Suprapubic skin (tissue), 4 donors: Measurements from ENCODE around the gene PCDHGA2. TPM values are rescaled to one million over a fixed set of nuclear protein-coding genes. Genes with fewer than 3 reads are reported as not detected.

Experiments
- DNase-seq, 2 donors: peaks; one replicate each; pipeline ENCODE4 v3.0.0-alpha.2; 2019; ENCODE audit warnings: low spot score in 2 of 2
- H3K27ac ChIP-seq: fragments of 200-600 bp; sonication (generic); one replicate; pipeline ENCODE4 v1.5.1; 2019
- H3K27me3 ChIP-seq: fragments of 200-600 bp; sonication (generic); one replicate; pipeline ENCODE4 v1.5.1; 2019
- H3K36me3 ChIP-seq: fragments of 200-600 bp; sonication (generic); one replicate; pipeline ENCODE4 v1.5.1; 2019
- H3K4me1 ChIP-seq: fragments of 200-600 bp; sonication (generic); one replicate; pipeline ENCODE4 v1.5.1; 2019
- H3K4me3 ChIP-seq: fragments of 200-600 bp; sonication (generic); one replicate; pipeline ENCODE4 v1.5.1; 2019; ENCODE audit warnings: mild to moderate bottlenecking
- H3K9me3 ChIP-seq: fragments of 200-600 bp; sonication (generic); one replicate; pipeline ENCODE4 v1.5.1; 2019
- EP300 ChIP-seq: sonication (generic); formaldehyde crosslinking; IDR thresholded peaks from one replicate; pipeline ENCODE4 v1.6.1; 2017; ENCODE audit warnings: antibody characterized with exemption
- POLR2A ChIP-seq, 2 donors: fragments of 450-650 bp; IDR thresholded peaks; one replicate each; pipeline ENCODE4 v1.6.1; 2017; ENCODE audit warnings: antibody characterized with exemption in 2 of 2, mild to moderate bottlenecking in 2 of 2, moderate library complexity in 2 of 2
- POLR2AphosphoS5 ChIP-seq, 3 donors: sonication (generic); formaldehyde crosslinking; IDR thresholded peaks; one replicate each; pipeline ENCODE4 v1.6.1; 2017; ENCODE audit warnings: antibody characterized with exemption in 3 of 3
- WGBS: methylation state at CpG from one replicate; pipeline ENCODE4 v1.1.5; 2018; 5-methylcytosine and 5-hydroxymethylcytosine counted together
- total RNA-seq, 4 donors: library from RNA; depleted of rRNA; stranded (reverse); fragments of >200 nt; gene quantifications; one replicate each; pipeline ENCODE4 v1.1.0, GENCODE V29; 2016
- TF ChIP-seq, protein P1 (sequence below), 2 donors: fragments of 200-600 bp in 1 of 2; fragments of 450-650 bp in 1 of 2; sonication (generic) in 1 of 2; IDR thresholded peaks; one replicate each; pipeline ENCODE4 v1.5.1; 2016 to 2019; ENCODE audit warnings: antibody characterized with exemption in 2 of 2, mild to moderate bottlenecking in 1 of 2, moderate library complexity in 1 of 2

Gene PCDHGA2
- total RNA-seq, 4 donors from 2014 or later = 2.0 to 3.4 (median 2.9) TPM

DNA sequence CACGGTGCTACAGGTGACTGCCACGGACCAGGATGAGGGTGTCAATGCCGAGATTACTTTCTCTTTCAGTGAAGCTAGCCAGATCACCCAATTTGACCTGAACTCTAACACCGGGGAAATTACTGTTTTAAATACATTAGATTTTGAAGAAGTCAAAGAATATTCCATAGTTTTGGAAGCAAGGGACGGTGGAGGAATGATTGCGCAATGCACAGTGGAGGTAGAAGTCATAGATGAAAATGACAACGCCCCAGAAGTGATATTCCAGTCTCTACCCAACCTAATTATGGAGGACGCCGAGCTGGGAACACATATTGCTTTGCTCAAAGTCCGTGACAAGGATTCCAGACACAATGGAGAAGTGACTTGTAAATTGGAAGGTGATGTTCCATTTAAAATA lies 50.1 kb downstream of the PCDHGA2 start:
- H3K9me3 ChIP-seq = peaks cover 73% of the 10 kb centered on the region
- TF ChIP-seq POLR2A (IDR thresholded peaks at IDR 0.05) (no peak), EP300 (no peak), POLR2AphosphoS5 (IDR thresholded peaks at IDR 0.05) (no peak)
- TF ChIP-seq, protein P1, sequence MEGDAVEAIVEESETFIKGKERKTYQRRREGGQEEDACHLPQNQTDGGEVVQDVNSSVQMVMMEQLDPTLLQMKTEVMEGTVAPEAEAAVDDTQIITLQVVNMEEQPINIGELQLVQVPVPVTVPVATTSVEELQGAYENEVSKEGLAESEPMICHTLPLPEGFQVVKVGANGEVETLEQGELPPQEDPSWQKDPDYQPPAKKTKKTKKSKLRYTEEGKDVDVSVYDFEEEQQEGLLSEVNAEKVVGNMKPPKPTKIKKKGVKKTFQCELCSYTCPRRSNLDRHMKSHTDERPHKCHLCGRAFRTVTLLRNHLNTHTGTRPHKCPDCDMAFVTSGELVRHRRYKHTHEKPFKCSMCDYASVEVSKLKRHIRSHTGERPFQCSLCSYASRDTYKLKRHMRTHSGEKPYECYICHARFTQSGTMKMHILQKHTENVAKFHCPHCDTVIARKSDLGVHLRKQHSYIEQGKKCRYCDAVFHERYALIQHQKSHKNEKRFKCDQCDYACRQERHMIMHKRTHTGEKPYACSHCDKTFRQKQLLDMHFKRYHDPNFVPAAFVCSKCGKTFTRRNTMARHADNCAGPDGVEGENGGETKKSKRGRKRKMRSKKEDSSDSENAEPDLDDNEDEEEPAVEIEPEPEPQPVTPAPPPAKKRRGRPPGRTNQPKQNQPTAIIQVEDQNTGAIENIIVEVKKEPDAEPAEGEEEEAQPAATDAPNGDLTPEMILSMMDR (IDR thresholded peaks at IDR 0.05) = no peak
- no peaks in the 10 kb centered on the region for H3K4me1 ChIP-seq
- DNase-seq = no peak
- WGBS = 46% methylated on average over 10 of the region's 10 CpGs
- H3K36me3 ChIP-seq = no peaks in the 10 kb centered on the region
- peaks cover 9% of the 10 kb centered on the region for H3K27me3 ChIP-seq
- H3K4me3 ChIP-seq = no peak overlapping the region
- no peak overlapping the region for H3K27ac ChIP-seq

DNA sequence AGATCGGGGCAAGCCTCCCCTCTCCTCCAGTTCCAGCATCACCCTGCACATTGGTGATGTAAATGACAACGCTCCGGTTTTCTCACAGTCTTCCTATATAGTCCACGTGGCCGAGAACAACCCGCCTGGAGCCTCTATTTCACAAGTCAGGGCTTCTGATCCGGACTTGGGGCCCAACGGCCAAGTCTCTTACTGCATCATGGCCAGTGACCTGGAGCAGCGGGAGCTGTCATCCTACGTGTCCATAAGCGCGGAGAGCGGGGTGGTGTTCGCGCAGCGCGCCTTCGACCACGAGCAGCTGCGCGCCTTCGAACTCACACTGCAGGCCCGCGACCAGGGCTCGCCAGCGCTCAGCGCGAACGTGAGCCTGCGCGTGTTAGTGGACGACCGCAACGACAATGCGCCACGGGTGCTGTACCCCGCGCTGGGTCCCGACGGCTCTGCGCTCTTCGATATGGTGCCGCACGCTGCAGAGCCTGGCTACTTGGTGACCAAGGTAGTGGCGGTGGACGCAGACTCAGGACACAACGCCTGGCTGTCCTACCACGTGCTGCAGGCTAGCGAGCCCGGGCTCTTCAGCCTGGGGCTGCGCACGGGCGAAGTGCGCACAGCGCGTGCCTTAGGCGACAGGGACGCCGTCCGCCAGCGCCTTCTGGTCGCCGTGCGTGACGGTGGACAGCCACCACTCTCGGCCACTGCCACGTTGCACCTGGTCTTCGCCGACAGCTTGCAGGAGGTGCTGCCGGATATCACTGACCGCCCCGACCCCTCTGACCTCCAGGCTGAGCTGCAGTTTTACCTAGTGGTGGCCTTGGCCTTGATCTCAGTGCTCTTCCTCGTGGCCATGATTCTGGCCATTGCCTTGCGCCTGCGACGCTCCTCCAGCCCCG lies 50.8 kb downstream of the PCDHGA2 start:
- Histone ChIP-seq H3K27ac (no peak overlapping the region), H3K4me1 (no peaks in the 10 kb centered on the region), H3K4me3 (no peak overlapping the region), H3K27me3 (peaks cover 9% of the 10 kb centered on the region), H3K36me3 (no peaks in the 10 kb centered on the region), H3K9me3 (peaks cover 73% of the 10 kb centered on the region)
- DNase-seq = no peak
- WGBS = 38% methylated on average over 46 of the region's 77 CpGs
- TF ChIP-seq, protein P1 (IDR thresholded peaks at IDR 0.05) = no peak
- no peak for TF ChIP-seq EP300

DNA sequence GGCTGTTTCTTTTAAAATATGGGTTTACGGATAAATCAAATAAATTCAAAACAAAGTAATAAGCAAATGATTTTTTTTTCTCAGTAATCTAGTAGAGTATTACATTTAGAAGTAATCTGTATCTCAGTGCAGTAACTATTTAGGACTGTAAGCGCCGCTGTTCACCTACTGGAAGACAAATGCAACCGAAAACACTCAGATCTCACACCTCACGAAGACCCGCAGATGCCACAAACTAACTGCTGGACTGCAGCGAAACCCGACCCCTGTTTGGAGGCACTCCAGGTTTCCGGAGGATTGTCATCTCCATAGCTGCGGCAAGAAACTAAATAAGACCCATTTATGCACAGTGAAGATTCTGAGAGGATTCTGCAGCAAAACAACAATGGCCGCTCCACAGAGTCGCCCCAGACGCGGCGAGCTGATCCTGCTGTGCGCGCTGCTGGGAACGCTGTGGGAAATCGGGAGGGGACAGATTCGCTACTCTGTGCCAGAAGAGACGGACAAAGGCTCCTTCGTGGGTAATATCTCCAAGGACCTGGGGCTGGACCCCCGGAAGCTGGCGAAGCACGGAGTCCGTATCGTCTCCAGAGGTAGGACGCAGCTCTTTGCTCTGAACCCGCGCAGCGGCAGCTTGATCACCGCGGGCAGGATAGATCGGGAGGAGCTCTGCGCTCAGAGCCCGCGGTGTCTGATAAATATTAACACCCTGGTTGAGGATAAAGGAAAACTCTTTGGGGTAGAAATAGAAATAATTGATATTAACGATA lies 54.1 kb downstream of the PCDHGA2 start, which contains the start of gene PCDHGA8:
Gene PCDHGA8 (plus strand): TSS at position 205 of the 770 bp plus-strand sequence. CDS start 181 bp downstream, at position 386.
- 40% methylated on average over 28 of the region's 38 CpGs for WGBS
- Histone ChIP-seq H3K4me3 (no peak within 1 kb of the TSS), H3K36me3 (no peaks in the 10 kb centered on the region), H3K27me3 (peaks cover 9% of the 10 kb centered on the region), H3K9me3 (peaks cover 73% of the 10 kb centered on the region), H3K4me1 (no peaks in the 10 kb centered on the region), H3K27ac (no peak within 1 kb of the TSS)
- DNase-seq = no peak
- TF ChIP-seq, protein P1 (IDR thresholded peaks at IDR 0.05) = no peak
- TF ChIP-seq EP300 = no peak

Other genes with a start within 250 kb of the PCDHGA2 start
- gene PCDHB2, start 244.1 kb upstream of the PCDHGA2 start, total RNA-seq = 1 to 10 TPM; 2.2 to 5.4 (median 4.2) TPM
- 1 to 10 TPM; 1.1 to 2.5 (median 2.0) TPM for gene PCDHB3, start 238.3 kb upstream of the PCDHGA2 start, total RNA-seq
- gene PCDHB4, start 216.9 kb upstream of the PCDHGA2 start, total RNA-seq = 1 to 10 TPM; 1.8 to 5.6 (median 2.0) TPM
- 1 to 10 TPM in 2 of 4 donors, under 1 TPM in 2; 0.72 to 6.2 (median 1.9) TPM for gene PCDHB5, start 203.6 kb upstream of the PCDHGA2 start, total RNA-seq
- gene PCDHB6, start 188.7 kb upstream of the PCDHGA2 start, total RNA-seq = 1 to 10 TPM in 2 of 4 donors, under 1 TPM in 1, not detected in 1; 0.76 to 2.2 (median 1.7) TPM
- gene PCDHB7, start 166.1 kb upstream of the PCDHGA2 start, total RNA-seq = 1 to 10 TPM in 1 of 4 donors, under 1 TPM in 3; 0.49 to 1.2 (median 0.78) TPM
- under 1 TPM in 3 of 4 donors, not detected in 1; 0.62 to 0.93 (median 0.68) TPM for gene PCDHB8, start 161.0 kb upstream of the PCDHGA2 start, total RNA-seq
- 1 to 10 TPM; 2.9 to 4.8 (median 3.2) TPM for gene PCDHB16, start 156.4 kb upstream of the PCDHGA2 start, total RNA-seq
- 1 to 10 TPM; 1.1 to 3.2 (median 2.5) TPM for gene PCDHB9, start 151.6 kb upstream of the PCDHGA2 start, total RNA-seq
- 1 to 10 TPM in 3 of 4 donors, under 1 TPM in 1; 0.60 to 1.4 (median 1.2) TPM for gene PCDHB10, start 146.4 kb upstream of the PCDHGA2 start, total RNA-seq
- 1 to 10 TPM in 3 of 4 donors, under 1 TPM in 1; 0.98 to 2.8 (median 1.2) TPM for gene PCDHB11, start 139.1 kb upstream of the PCDHGA2 start, total RNA-seq
- 1 to 10 TPM in 1 of 4 donors, under 1 TPM in 3; 0.83 to 2.2 (median 0.95) TPM for gene PCDHB12, start 130.0 kb upstream of the PCDHGA2 start, total RNA-seq
- gene PCDHB13, start 124.8 kb upstream of the PCDHGA2 start, total RNA-seq = 1 to 10 TPM; 5.9 to 10.0 (median 6.2) TPM
- 1 to 10 TPM; 2.5 to 6.5 (median 6.0) TPM for gene PCDHB14, start 115.4 kb upstream of the PCDHGA2 start, total RNA-seq
- 1 to 10 TPM in 3 of 4 donors, under 1 TPM in 1; 0.68 to 2.3 (median 1.6) TPM for gene PCDHB15, start 93.4 kb upstream of the PCDHGA2 start, total RNA-seq
- gene SLC25A2, start 34.7 kb upstream of the PCDHGA2 start, total RNA-seq = 1 to 10 TPM in 2 of 4 donors, under 1 TPM in 2; 0.57 to 4.5 (median 0.99) TPM
- 10 to 100 TPM; 47.3 to 70.3 (median 62.7) TPM for gene TAF7, start 18.0 kb upstream of the PCDHGA2 start, total RNA-seq
- gene PCDHGA1, start 8.2 kb upstream of the PCDHGA2 start, total RNA-seq = under 1 TPM; 0.26 to 0.38 (median 0.33) TPM
- gene PCDHGA3, start 5.1 kb downstream of the PCDHGA2 start, total RNA-seq = 1 to 10 TPM; 1.3 to 2.3 (median 1.7) TPM
- 1 to 10 TPM; 1.2 to 4.3 (median 2.8) TPM for gene PCDHGB1, start 11.3 kb downstream of the PCDHGA2 start, total RNA-seq
- 1 to 10 TPM; 2.0 to 5.6 (median 3.2) TPM for gene PCDHGA4, start 16.3 kb downstream of the PCDHGA2 start, total RNA-seq
- 1 to 10 TPM; 2.6 to 6.5 (median 3.8) TPM for gene PCDHGB2, start 21.2 kb downstream of the PCDHGA2 start, total RNA-seq
- 1 to 10 TPM; 1.5 to 4.0 (median 2.7) TPM for gene PCDHGA5, start 25.4 kb downstream of the PCDHGA2 start, total RNA-seq
- gene PCDHGB3, start 31.5 kb downstream of the PCDHGA2 start, total RNA-seq = 1 to 10 TPM; 4.3 to 9.7 (median 7.5) TPM
- gene PCDHGA6, start 35.1 kb downstream of the PCDHGA2 start, total RNA-seq = 1 to 10 TPM; 3.3 to 7.3 (median 5.3) TPM
- 1 to 10 TPM; 2.7 to 5.6 (median 4.5) TPM for gene PCDHGA7, start 44.0 kb downstream of the PCDHGA2 start, total RNA-seq
- gene PCDHGB4, start 48.9 kb downstream of the PCDHGA2 start, total RNA-seq = 10 to 100 TPM in 1 of 4 donors, 1 to 10 TPM in 3; 4.1 to 10.3 (median 7.2) TPM
- 1 to 10 TPM; 1.1 to 5.1 (median 2.1) TPM for gene PCDHGA8, start 53.9 kb downstream of the PCDHGA2 start, total RNA-seq
- gene PCDHGB5, start 59.2 kb downstream of the PCDHGA2 start, total RNA-seq = 10 to 100 TPM; 13.3 to 27.4 (median 15.3) TPM
- gene PCDHGA9, start 64.0 kb downstream of the PCDHGA2 start, total RNA-seq = 10 to 100 TPM in 1 of 4 donors, 1 to 10 TPM in 3; 4.9 to 20.8 (median 7.9) TPM
- gene PCDHGB6, start 69.3 kb downstream of the PCDHGA2 start, total RNA-seq = 10 to 100 TPM in 1 of 4 donors, 1 to 10 TPM in 3; 4.5 to 13.8 (median 8.2) TPM
- 10 to 100 TPM in 2 of 4 donors, 1 to 10 TPM in 2; 7.0 to 23.6 (median 10.3) TPM for gene PCDHGA10, start 74.2 kb downstream of the PCDHGA2 start, total RNA-seq
- 10 to 100 TPM in 2 of 4 donors, 1 to 10 TPM in 2; 9.2 to 18.3 (median 9.9) TPM for gene PCDHGB7, start 78.9 kb downstream of the PCDHGA2 start, total RNA-seq
- gene PCDHGA11, start 82.3 kb downstream of the PCDHGA2 start, total RNA-seq = 10 to 100 TPM in 1 of 4 donors, 1 to 10 TPM in 3; 3.4 to 14.3 (median 6.9) TPM
- gene PCDHGA12, start 91.7 kb downstream of the PCDHGA2 start, total RNA-seq = 10 to 100 TPM in 1 of 4 donors, 1 to 10 TPM in 3; 2.9 to 13.4 (median 6.6) TPM
- 10 to 100 TPM; 30.0 to 73.4 (median 60.4) TPM for gene PCDHGC3, start 137.2 kb downstream of the PCDHGA2 start, total RNA-seq
- gene PCDHGC4, start 146.3 kb downstream of the PCDHGA2 start, total RNA-seq = 10 to 100 TPM in 3 of 4 donors, 1 to 10 TPM in 1; 2.7 to 30.6 (median 15.0) TPM
- 10 to 100 TPM in 1 of 4 donors, 1 to 10 TPM in 3; 1.6 to 10.5 (median 3.2) TPM for gene PCDHGC5, start 150.3 kb downstream of the PCDHGA2 start, total RNA-seq